Measurements from ENCODE around the gene FAM83G.

DNA sequence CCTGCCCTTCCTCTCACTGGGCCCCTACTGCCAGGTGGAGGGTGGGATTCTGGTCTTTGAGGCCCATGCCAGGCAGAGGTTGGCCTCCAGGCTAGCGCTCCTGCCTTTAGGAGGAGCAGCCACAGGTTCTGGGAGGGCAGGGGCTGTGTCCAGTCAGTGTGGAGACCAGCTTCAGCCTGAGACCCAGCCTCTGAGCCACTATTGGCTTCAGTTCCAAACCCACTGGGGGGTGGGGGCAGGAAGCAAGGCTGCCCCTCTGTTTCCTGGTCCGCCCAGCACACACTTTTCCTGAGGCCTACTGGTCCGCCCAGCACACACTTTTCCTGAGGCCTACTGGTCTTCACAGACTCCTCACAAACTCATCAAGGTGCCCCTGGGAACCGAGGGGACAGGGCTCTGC lies 36.2 kb downstream of the FAM83G start:
- TF ChIP-seq ZNF274 (IDR thresholded peaks at IDR 0.05; ENCODE audit: low read depth, low read length), result no peak
- no peak for TF ChIP-seq YY1 (IDR thresholded peaks at IDR 0.05; ENCODE audit: insufficient read depth, insufficient read length)
